Right atrium auricular region (tissue), 2 donors: Measurements from ENCODE around the gene TTC23L. TPM values are rescaled to one million over a fixed set of nuclear protein-coding genes. Genes with fewer than 3 reads are reported as not detected.

Experiments
- DNase-seq: peaks from one replicate; pipeline ENCODE4 v3.0.0-alpha.2; 2019; ENCODE audit warnings: low spot score
- H3K27ac ChIP-seq, 2 donors: fragments of 200-600 bp; sonication (generic); 1 replicate in 1 of 2; 2 replicates in 1 of 2; pipeline ENCODE4 v1.5.1; 2016 to 2019
- H3K27me3 ChIP-seq, 2 donors: fragments of 200-600 bp; sonication (generic); one replicate each; pipeline versions ENCODE4 v1.5.1 to v1.6.0; 2017 to 2019
- H3K36me3 ChIP-seq: fragments of 200-600 bp; sonication (generic); one replicate; pipeline ENCODE4 v1.5.1; 2016
- H3K4me1 ChIP-seq, 2 donors: fragments of 200-600 bp; sonication (generic); one replicate each; pipeline versions ENCODE4 v1.5.1 to v1.6.0; 2017 to 2019
- H3K4me3 ChIP-seq, 2 donors: fragments of 200-600 bp; sonication (generic); 1 replicate in 1 of 2; 2 replicates in 1 of 2; pipeline ENCODE4 v1.5.1; 2017 to 2019; ENCODE audit warnings: mild to moderate bottlenecking in 1 of 2, moderate library complexity in 1 of 2
- H3K9me3 ChIP-seq, 2 donors: fragments of 200-600 bp; sonication (generic); one replicate each; pipeline ENCODE4 v1.5.1; 2019
- total RNA-seq, 2 donors: library from RNA; depleted of rRNA; stranded (reverse); fragments of >200 nt; gene quantifications; one replicate each; pipeline ENCODE4 v1.1.0, GENCODE V29; 2016
- TF ChIP-seq, protein P1 (sequence below), 2 donors: fragments of 200-600 bp; sonication (generic); IDR thresholded peaks; one replicate each; pipeline ENCODE4 v1.5.1; 2019; ENCODE audit warnings: antibody characterized with exemption in 2 of 2

The TTC23L gene
- total RNA-seq, 2 donors from 2014 or later, result 0.28 TPM; not detected in 1

DNA sequence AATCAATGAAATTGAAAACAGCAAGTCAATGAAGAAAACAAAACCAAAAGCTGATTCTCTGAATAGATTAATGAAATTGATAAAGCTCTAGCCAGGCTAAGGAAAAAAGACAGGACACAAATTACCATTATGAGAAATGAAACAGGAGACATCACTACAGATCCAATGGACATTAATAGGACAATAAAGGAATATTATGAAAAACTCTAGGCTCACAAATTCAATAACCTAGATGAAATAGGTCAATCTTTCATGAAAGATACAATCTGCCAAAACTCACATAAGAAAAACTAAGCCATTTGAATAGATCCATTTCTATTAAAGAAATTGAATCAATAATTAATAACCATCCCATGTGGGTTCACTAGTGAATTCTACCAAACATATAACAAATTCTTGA is 37.3 kb downstream of the TTC23L start:
- H3K27me3 ChIP-seq, result no peaks in the 10 kb centered on the region
- no peaks in the 10 kb centered on the region for H3K36me3 ChIP-seq
- DNase-seq, result no peak
- H3K4me1 ChIP-seq, result no peaks in the 10 kb centered on the region
- H3K4me3 ChIP-seq, result no peak overlapping the region
- H3K9me3 ChIP-seq, result peaks cover 3 to 22% of the 10 kb centered on the region in 2 donors
- TF ChIP-seq, protein P1, sequence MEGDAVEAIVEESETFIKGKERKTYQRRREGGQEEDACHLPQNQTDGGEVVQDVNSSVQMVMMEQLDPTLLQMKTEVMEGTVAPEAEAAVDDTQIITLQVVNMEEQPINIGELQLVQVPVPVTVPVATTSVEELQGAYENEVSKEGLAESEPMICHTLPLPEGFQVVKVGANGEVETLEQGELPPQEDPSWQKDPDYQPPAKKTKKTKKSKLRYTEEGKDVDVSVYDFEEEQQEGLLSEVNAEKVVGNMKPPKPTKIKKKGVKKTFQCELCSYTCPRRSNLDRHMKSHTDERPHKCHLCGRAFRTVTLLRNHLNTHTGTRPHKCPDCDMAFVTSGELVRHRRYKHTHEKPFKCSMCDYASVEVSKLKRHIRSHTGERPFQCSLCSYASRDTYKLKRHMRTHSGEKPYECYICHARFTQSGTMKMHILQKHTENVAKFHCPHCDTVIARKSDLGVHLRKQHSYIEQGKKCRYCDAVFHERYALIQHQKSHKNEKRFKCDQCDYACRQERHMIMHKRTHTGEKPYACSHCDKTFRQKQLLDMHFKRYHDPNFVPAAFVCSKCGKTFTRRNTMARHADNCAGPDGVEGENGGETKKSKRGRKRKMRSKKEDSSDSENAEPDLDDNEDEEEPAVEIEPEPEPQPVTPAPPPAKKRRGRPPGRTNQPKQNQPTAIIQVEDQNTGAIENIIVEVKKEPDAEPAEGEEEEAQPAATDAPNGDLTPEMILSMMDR (IDR thresholded peaks at IDR 0.05), result no peak
- H3K27ac ChIP-seq, result no peak overlapping the region

DNA sequence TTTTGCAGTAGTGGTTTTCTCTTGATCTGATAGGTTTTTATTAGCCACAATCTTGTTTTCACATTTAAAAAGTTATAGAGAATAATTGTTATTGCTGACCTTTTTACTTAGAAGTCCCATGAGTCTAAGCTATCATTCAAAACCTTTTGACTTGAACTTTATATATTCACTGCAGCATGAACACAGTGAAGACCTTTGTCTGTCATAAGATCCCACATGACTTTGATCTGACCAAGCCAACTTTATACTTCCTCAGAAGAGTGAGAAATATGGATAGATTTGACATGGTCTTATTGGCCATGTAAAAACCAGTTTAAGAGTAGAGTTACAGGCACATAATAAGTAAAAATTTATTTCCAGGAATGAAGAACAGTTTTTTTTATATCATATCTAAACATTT is 42.3 kb downstream of the TTC23L start:
- no peak overlapping the region for H3K4me3 ChIP-seq
- peaks cover 3 to 14% of the 10 kb centered on the region in 2 donors for H3K9me3 ChIP-seq
- no peaks in the 10 kb centered on the region for H3K4me1 ChIP-seq
- H3K36me3 ChIP-seq, result no peaks in the 10 kb centered on the region
- no peaks in the 10 kb centered on the region for H3K27me3 ChIP-seq
- TF ChIP-seq, protein P1 (IDR thresholded peaks at IDR 0.05), result no peak
- DNase-seq, result no peak
- H3K27ac ChIP-seq, result no peak overlapping the region

DNA sequence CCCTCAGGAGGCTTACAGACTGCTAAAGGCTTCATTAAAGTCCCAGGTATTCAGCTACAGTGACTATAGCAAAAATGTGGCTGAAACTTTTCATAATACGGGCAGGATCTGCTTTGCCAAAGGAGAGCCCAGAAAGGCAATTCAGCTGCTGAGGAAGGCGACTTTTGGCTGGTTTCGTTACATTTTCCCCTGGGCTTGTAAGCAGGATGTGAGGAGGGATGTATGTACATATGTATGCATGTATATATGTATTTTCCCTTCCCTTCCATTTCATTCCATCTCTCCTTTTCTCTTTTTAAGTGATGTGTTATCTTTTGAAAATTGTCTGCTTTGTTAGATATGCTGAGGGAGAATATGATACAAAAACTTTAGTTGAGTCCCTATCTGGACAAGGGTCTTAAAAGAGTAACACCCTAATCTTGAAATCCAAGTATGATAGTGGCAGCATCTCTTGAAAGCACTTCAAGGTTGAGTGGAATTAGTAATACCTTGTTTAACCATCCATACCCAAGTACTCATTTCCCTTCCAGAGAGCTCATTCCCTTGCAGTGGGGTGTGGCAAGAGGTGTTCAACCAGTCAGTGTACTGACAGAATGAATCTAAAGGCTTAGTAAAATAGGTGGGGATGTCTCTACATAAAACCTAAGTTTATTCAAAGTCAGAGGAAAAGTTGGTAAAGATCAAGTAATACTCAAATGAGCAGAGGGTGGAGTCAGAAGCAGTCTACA is 47.6 kb downstream of the TTC23L start:
- Histone ChIP-seq H3K9me3 (no peaks in the 10 kb centered on the region), H3K4me3 (no peak overlapping the region), H3K36me3 (no peaks in the 10 kb centered on the region), H3K27me3 (no peaks in the 10 kb centered on the region), H3K27ac (no peak overlapping the region), H3K4me1 (no peaks in the 10 kb centered on the region)
- DNase-seq, result no peak
- TF ChIP-seq, protein P1 (IDR thresholded peaks at IDR 0.05), result no peak

DNA sequence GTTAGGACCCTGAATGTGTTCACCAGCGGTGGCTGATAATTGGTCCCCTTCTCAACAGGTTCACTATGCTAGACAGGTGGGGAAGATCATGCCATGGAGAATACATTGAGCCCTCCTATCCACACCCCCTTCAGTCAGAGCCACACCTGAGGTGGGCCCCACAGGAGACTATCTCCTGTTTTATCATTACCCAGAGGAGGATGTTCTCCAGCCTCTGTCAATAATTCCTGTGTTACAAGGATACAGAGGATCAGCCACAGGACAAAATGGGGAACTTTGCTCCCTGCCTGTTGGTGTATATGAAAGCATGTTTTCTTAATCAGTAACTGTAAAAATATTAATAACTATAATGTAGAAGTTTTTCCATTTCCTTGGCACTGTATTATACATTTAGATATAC is 50.4 kb downstream of the TTC23L start:
- TF ChIP-seq, protein P1 (IDR thresholded peaks at IDR 0.05), result no peak
- no peak for DNase-seq

DNA sequence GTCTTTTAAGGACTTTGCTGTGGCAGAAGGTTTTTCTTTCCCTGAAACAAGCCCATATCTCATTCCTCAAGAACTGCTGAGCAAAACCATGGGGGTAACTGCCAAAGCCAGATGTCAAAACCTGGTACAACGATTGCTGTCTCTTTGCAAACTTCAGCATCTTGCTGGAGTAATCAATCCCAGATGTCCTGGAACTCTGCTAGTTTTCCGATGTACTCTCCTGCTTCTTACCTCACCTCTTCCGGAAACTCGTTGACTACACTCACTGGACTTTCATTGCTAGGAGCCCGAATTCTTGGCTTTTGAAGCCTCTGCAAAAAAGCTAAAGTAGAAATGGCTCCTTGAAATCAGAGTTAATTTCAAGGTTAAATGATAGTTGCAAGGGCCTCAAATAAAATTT is 53.0 kb downstream of the TTC23L start:
- DNase-seq, result no peak
- Histone ChIP-seq H3K4me1 (no peaks in the 10 kb centered on the region), H3K36me3 (no peaks in the 10 kb centered on the region), H3K9me3 (no peaks in the 10 kb centered on the region), H3K27ac (no peak overlapping the region), H3K4me3 (no peak overlapping the region), H3K27me3 (no peaks in the 10 kb centered on the region)
- TF ChIP-seq, protein P1 (IDR thresholded peaks at IDR 0.05), result no peak

More for the DNA sequence above, 50.4 kb downstream of the TTC23L start:
- Histone ChIP-seq H3K9me3 (no peaks in the 10 kb centered on the region), H3K4me1 (no peaks in the 10 kb centered on the region), H3K27me3 (no peaks in the 10 kb centered on the region), H3K36me3 (no peaks in the 10 kb centered on the region), H3K4me3 (no peak overlapping the region), H3K27ac (no peak overlapping the region)

DNA sequence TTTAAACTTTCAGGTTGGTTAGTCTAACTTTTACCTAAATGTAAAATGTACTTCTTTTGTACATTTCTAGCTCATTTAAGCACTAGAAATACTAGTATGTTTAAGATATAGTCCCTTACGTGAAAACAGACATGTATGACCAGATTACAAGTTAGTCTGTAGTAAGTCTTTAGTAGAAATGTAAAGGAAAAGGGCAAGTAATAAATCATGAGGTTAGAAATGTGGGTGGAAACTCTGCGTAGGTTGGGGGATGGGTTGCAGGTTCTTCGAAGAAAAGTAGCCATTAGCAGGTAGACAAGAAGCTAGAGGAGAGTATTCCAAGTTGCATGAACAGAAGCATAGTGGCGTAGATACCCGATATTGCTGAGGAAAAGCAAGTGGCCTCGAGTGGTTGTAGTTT is 53.5 kb downstream of the TTC23L start:
- TF ChIP-seq, protein P1 (IDR thresholded peaks at IDR 0.05), result no peak
- Histone ChIP-seq H3K27me3 (no peaks in the 10 kb centered on the region), H3K4me3 (no peak overlapping the region), H3K4me1 (no peaks in the 10 kb centered on the region), H3K36me3 (no peaks in the 10 kb centered on the region), H3K27ac (no peak overlapping the region), H3K9me3 (no peaks in the 10 kb centered on the region)
- DNase-seq, result no peak
